DMS114 treated with DMSO at 0.1 percent for 48 hours (cell line): Measurements from ENCODE around the gene TBC1D23.
"Not testable (repeated sequence)": the region's sequence is repeated elsewhere in the genome, so short reads cannot be mapped to it uniquely, and the experiment has no call there.

Experiments used
- DNase-seq: peaks from one replicate; lab custom pipeline; 2025; ENCODE audit not compliant: unreplicated experiment; lab: John Stamatoyannopoulos, UW

Gene TBC1D23

DNA sequence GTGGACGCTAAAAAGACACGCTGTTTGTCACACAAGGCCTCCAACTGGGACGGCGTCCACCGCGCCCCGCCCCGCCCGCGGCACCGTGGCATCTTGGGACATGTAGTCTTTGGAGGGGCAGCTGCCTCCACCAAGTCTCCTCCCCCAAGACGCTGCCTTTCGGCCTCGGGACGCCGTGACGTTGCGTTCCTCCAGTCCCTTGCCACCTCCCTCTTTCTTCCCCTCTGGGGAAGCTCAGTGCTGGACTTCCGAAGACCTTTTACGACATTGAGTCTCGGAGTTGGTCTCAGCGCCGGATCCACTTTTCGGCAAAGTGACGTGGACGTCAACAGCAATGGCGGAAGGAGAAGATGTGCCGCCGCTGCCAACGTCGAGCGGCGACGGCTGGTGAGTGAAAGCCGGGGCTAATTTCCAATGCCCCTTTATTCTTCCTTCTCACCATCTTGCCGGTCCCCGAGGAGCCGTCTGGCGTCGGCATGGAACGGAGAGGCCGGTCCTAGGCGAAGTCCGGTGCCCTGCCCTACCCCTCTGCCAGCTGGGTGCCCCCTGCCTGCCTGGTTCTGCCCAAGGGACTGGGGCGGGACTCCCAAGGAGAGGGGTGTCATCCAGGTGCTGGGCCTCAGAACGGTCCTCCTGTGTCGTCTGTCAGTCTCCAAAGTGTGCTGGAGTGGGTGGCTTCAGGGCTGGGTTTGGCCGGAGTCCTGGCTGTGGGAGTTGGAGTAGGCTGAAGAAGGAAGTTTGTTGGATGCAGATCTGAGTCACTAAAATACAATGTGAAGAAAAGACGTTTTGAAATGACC, at the start of gene TBC1D23:
TBC1D23 (plus strand) TSS at position 308 of the 800 bp plus-strand sequence; CDS start at position 335, 27 bp downstream.
- DNase-seq: peak; percentile 97

DNA sequence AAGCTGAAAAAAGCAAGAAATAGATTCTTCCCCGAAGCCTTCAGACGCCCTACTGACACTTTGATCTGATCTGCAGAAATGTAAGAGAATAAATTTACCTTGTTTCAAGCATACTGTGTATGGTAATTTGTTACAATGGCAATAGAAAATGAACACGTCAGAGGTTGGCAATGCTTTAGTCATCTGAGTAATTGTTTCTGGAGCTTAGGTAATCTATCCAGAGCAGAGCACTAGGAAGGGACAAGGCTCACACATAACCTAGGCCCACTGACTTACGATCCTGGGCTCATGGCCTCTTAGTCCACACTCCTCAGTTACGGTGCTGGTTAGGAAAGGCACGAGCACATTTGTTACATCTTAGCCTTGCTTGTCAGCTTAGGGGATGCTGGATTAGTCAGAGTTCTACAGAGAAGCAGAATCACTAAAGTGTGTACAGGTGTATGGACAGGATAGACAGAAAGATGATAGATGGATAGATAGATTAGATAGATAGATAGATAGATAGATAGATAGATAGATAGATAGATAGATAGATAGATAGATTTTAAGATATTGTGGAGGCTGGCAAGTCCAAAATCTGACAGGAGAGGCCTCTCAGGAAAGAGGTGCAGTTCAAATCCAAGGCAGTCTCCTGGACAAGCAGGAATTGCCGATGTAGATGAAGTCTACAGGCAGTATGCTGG, 46.8 kb upstream of the TBC1D23 start:
- no peak for DNase-seq

DNA sequence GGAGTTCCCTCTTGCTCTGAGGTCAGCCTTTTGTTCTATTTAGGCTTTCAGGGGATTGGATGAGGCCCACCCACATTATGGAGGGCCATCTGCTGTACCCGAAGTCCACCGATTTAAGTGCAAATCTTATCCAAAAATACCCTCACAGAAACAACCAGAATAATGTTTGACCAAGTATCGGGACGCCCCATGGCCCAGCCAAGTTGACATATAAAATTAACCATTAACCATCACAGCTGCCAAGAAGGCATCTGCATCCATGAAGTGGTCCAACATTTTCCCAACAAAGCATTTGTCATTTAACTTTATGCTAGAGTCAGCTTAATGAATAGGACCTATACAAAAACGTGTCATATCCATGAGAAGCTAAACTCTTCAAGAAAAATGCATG, 46.2 kb upstream of the TBC1D23 start:
- no peak for DNase-seq

DNA sequence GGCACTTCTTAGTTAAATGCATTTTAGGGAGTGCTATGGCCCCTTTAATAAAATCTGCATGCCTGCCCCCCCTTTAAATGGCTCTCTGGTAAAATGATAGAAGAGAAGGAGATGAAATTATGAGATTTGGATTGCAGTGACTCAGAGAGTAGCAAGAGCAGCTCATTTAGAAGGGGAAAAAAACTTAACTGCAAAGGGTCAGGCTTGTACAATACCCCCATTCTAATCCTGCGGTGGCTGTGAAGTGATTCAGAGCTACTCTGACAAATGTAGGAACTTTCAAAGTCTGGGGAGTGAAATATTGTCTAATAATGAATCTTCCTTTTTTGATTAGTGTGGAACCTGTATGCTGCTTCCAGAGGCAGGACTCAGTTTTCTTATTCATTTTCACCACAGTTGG, 44.1 kb upstream of the TBC1D23 start:
- DNase-seq: no peak

DNA sequence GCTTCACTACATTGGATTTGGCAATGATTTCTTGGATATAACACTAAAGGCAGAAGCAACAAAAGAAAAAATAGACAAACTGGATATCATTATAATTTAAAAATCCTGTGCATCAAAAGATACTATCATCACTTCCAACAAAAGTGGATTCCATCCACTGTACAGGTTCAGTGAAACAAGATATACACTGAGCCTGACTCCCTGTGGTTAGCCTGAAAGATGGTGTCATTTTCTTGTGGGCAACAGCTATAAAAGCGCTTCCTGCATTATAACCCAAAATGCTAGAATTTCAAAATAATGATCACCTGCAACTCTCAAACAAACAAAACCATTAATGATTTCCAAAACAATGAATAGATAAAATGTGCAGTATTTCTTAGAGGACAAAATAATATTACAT, 39.6 kb upstream of the TBC1D23 start:
- DNase-seq: no peak

DNA sequence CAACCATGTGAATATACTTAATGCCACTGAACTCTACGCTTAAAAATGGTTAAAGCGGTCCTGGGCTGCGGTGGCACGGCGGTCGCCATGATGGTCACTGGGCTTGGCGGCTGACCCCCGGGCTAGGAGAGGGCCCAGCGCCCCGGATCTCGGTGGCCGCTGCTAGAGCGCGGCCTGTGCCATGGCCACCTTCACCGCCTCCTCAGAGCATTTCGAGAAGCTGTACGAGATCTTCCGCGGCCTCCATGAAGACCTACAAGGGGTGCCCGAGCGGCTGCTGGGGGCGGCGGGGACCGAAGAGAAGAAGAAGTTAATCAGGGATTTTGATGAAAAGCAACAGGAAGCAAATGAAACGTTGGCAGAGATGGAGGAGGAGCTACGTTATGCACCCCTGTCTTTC, 35.6 kb upstream of the TBC1D23 start:
- no peak for DNase-seq

DNA sequence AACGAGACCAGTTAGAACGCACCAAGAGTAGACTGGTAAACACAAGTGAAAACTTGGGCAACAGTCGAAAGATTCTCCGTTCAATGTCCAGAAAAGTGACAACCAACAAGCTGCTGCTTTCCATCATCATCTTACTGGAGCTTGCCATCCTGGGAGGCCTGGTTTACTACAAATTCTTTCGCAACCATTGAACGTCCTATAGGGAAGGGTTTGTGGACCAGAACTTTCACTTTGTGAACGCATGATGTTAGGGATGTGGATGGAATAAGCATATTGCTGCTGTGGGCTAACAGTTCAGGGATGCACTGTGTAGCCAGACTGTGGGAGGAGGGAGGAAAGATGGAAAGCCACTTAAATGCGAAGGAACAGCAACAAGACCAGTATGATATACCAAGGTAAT, 34.9 kb upstream of the TBC1D23 start:
- no peak for DNase-seq

DNA sequence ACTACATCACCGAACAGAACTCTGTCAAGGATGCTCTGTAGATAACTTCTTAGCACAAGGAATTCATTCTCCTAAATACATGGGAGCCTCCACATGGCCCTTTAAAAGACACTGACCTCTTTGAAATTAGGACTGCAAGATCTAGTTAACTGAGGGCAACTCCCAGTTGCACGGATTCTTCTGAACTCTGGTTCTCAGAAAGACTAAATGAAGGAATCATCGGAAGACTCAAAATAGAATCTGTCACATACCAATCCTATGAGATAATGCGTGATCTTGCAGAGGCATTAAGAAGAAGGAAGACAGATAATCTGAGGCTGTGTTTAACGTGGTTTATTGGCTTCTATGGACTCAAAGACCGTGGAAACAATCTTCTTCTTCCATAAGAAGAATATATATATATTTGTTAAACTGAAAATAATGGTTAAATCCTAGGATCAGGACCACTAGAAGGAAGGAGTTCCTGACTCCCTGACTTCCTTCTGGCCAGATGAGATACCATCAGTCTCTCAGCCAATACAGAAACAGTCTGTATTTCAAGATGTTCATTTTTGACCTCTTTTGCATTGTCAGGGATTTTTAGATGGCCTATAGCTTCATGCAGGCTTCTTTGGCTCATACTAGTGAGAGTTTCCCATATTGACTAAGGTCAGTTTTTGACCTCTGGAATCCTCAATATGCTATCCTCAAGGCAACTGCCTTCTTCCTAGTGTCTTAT, 33.9 kb upstream of the TBC1D23 start:
- no peak for DNase-seq

DNA sequence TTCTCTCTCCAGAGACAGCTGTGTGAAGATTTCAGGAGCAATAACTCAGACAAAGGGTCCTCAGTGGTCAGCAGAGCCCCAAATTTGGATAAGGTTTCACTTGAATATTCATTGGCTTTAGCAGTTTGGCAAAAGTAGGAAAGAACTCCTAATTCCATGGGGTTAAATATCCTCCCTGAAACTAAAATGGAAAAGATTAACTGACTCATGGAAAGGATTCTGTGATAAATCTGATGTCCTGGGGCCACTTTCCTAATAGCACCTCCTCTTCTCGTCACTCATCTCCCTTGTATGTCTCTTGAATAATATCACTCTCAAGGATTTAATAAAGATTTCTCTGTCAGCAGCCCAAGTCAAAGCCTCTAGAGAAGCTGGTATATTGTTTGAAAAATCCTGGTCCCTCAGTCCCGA, 33.3 kb upstream of the TBC1D23 start:
- no peak for DNase-seq

DNA sequence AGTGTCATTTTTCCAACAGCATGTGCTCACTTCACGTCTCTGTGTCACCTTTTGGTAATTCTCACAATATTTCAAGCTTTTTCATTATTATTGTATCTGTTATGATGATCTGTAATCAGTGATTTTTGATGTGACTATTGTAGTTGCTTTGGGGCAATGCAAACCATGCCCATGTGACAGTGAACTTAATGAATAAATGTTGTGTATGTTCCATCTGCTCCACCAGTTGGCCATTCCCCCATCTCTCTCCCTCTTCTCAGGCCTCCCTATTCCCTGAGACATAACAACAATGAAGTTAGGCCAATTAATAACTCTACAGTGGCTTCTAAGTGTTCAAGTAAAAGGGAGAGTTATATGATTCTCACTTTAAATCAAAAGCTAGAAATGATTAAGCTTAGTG, 32.5 kb upstream of the TBC1D23 start:
- no peak for DNase-seq

DNA sequence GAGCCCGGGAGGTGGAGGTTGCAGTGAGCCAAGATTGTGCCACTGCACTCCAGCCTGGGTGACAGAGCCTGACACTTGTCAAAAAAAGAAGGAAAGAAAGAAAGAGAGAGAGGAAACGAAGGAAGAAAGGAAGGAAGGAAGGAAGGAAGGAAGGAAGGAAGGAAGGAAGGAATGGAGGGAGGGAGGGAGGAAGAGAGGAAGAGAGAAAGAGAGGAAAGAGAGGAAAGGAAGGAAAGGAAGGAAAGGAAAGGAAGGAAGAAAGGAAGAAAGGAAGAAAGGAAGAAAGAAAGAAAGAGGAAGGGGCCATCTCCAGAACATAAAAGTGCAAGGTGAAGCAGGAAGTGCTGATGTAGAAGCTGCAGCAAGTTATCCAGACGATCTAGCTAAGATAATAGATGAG, 31.6 kb upstream of the TBC1D23 start:
- DNase-seq: not testable (repeated sequence)

DNA sequence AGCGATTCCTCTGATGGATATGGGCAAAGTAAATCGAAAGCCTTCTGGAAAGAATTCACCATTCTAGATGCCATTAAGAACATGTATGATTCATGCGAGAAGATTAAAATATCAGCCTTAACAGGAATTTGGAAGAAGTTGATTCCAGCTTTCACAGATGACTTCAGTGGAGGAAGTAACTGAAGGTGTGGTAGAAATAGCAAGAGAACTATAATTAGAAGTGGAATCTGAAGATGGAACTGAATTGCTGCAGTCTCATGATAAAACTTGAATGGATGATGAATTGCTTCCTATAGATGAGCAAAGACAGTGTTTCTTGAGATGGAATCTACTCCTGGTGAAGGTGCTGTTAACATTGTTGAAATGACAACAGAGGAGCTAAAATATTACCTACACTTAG, 30.1 kb upstream of the TBC1D23 start:
- no peak for DNase-seq

DNA sequence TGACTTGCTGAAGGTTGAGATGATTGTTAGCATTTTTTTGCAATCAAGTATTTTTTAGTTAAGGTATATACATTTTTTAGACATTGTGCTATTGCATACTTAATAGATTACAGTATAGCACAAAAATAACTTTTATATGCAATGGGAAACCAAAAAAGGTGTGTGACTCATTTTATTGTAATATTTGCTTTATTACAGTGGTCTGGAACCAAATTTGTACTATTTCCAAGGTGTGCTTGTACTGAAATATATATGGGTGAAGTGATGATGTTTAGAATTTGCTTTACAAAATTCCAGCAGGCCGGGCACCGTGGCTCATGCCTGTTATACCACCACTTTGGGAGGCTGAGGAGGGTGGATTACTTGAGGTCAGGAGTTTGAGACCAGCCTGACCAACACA, 29.1 kb upstream of the TBC1D23 start:
- no peak for DNase-seq

DNA sequence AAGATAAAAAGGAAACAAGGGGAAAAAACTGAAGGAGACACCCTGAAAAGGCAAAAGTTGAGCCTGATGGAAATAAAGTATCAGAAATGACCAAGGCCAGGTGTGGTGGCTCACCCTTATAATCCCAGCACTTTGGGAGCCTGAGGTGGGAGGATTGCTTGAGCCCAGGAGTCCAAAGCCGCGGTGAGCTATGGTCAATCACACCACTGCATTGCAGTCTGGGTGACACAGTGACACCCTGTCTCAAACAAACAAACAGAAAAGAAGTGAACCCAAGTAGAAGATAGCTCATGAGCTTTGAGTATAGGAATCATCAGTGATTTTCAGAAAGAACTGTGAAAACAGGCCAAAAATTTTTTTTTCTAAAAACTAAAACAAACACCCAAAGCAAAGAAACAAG, 26.4 kb upstream of the TBC1D23 start:
- no peak for DNase-seq

DNA sequence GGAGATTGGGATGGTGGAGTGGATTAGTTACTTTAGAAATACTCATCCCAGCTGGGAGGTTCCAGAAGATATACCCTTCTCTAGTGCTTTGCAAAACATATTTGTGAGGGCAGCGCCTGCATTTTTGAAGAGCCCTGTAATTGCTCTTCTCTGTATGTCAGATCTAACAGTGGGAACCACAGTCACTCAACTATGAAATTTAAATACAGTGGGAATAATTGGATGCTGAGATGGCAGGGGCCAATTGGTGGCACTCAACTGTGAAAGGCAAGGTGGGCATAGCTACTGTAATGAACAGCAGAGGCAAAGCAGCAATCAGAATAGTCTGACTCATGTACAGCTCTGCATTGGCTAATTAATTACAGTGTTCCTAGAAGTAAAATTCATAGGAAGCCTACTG, 22.2 kb upstream of the TBC1D23 start:
- no peak for DNase-seq

DNA sequence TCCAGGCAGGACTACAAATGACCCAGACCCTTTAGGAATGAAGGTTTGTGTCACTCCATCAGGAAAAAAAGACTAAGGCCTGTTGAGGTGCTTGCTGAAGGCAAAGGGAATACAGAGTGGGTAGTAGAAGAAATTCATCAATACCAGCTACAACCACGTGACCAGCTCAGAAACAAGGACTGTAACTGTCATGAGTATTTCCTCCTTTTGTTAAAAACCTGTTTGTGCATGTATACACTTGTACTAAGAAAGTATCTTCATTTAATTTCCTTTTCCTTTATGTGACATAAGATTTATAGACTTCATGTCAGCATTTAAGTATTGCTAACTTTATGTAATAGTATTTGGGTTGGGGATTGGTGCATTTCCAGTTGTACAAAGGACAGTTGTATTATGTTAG, 18.3 kb upstream of the TBC1D23 start:
- not testable (repeated sequence) for DNase-seq

DNA sequence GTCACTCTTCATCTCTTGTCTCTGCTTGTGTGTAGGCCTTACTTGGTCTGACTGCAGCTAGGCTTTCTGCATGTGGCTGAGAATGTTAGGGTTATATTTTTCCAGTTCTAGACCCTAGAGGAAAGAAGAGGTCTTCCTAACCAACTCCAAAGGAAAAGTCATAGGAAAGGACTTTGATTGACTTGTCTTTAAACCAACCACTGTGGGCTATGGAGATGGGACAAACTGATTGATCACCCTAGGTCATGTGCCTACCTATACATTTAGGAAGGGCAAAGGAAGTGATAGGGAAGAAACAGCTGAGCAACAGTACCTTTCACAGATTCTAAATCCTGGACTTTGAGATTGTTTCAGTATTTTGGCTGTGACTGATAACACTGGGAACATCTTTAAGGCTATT, 16.5 kb upstream of the TBC1D23 start:
- no peak for DNase-seq

DNA sequence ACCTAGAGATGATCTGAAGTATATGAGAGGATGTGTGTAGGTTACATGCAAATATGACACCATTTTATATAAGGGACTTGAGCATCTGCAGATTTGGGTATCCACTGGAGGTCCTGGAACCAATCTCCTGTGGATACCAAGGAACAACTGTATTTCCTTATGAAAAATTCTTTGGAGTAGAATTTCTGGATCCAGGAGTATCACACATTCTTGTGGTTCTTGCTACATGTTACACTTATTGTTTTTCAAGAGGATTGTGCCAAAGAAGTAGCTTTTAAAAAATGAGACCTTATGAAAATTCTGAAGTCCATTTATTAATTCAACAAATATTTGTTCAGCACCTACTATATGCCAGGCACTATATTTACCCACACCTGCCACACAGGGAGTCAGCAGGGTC, 15.7 kb upstream of the TBC1D23 start:
- no peak for DNase-seq

DNA sequence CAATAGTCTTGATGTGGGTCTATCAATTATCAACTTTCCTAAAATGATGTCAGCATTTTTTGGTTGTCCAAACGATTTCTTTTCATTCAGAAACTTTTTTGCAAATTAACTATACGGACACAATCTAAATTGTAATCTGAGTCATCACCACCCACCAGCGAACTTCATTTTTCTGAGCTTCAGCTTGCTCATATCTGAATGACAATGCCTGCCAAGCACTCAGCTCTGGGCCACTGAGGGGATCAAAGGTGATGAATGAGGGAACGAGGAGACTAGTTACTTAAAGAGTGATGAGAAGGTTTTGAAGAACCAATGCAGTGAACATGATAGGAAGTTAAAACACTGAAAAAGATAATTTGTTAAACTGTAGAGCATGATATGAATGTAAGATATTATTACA, 14.9 kb upstream of the TBC1D23 start:
- no peak for DNase-seq

DNA sequence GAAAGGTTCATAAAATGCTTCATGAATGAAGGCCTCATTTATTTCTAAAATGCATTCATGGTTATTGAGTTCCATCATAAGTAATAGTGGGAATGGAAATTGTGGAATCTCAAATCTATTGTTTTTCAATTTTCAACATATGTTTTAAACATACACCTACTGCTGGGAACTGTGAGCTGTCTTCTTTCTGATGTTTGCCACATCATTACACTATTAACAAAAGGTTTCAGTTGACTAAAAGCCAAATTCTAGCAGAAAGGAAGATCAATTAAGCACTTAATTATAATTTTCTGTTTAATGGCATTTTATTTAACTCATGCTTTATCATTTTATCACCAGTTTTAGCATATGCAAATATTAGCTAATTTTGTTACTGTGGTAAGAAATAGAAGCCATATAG, 13.8 kb upstream of the TBC1D23 start:
- no peak for DNase-seq

DNA sequence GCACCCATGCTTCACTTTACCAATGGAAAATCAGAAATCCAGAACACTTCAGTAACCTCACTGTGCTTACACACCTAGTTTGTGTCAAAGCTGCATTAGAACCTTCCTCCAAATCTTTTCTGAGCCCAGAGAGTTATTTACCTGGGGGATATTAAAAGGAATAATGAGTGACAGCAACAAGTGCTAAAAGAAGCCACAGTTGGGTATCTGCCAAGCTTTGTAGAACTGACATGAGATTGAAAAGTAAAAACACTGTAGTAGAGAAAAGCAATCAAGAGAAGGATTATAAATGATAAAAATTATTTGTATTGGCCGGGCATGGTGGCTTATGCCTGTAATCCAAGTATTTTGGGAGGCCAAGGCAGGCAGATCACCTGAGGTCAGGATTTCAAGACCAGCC, 8.8 kb upstream of the TBC1D23 start:
- no peak for DNase-seq

DNA sequence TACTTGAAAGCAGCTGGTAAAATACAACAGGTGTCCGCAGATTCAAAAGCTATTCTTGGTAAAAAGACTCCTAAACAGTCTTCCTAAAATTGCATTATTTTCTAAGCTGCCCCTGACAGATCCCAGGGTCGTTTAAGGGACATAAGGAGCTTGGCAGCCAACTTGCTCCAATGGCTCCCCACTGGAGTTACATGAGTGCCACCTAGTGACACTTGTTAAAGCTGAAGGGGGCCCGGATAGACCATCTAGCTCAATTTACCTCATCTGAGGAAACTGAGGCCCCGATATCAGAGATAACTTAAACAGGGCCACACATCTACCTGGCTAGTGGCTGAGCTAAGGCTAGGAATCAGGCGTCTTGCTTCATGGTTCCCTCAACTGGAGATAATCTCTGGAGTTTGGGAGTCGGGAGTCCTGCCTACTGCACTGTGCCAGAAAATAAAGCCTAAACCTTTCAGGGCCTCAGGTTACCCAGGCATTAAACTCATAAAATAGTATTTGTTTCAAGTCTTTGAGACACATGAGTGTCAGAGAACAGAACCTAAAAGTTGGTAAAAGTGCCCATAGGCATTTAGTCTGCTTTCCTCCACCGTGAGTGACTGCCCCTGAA, 6.5 kb upstream of the TBC1D23 start:
- DNase-seq: peak; percentile 29
